ENCODE results near the gene REEP1.
A peak's percentile ranks its signal among the peaks of the same experiment; 100 is the strongest.
"Not testable (repeated sequence)": the region's sequence is repeated elsewhere in the genome, so short reads cannot be mapped to it uniquely, and the experiment has no call there.

Gene REEP1

GRCh38 chr2:86364894-86365293 lies 27.5 kb upstream of the REEP1 start:
- Histone ChIP-seq H3K9ac (ENCODE audit: low read depth, low read length) (no peak overlapping the region), H3K9me3 (ENCODE audit: control insufficient read depth, insufficient read depth, low read length) (0 out of 2 replicates have a peak, but pooled peaks cover under 1% of the 10 kb centered on the region), H3K36me3 (ENCODE audit: insufficient read depth, low read length) (no peaks in the 10 kb centered on the region), H3K4me1 (ENCODE audit: insufficient read depth, low read length) (peaks cover 8% of the 10 kb centered on the region)

DNA sequence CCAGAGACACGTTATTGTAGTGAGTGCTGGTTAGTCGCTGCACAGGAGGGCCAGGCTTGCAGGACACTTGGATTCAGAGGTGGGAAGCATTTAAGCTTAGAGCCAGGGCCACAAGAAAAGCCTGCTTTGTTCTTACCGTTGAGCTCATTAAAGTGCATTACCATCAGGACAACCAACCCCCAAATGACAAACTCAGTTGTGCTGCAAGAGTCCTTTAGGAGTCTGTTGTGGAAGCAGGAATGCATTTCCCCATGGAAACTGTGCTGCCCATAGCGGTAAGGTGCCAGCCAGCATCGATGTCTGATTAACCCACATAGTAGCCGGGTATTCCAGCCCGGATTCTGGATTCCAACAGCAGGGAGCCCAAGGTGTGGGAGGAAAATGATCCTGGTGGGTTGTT lies 23.4 kb upstream of the REEP1 start:
- H3K36me3 ChIP-seq (ENCODE audit: insufficient read depth, low read length) = no peaks in the 10 kb centered on the region
- no peak overlapping the region for H3K9ac ChIP-seq (ENCODE audit: low read depth, low read length)
- H3K4me1 ChIP-seq (ENCODE audit: insufficient read depth, low read length) = peaks cover 8% of the 10 kb centered on the region

DNA sequence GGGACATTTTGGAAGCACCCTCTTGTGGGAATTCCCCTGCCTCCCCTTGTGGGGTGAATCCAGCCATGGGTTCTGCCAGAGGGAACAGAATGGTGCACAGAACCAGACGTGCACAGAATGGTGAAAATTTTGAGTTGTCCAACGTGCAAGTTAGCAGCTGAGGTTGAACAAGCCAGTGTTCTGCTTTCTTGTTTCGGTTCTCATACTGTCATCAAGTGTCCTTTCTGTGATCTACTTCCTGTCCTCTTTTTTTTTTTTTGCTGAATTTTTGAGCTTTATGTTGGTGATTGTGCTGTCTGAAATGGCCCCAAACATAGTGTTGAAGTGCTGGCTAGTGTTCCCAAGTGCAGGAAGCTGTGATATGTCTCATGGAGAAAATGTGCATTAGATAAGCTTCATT lies 21.5 kb upstream of the REEP1 start:
- Histone ChIP-seq H3K9ac (ENCODE audit: low read depth, low read length) (no peak overlapping the region), H3K36me3 (ENCODE audit: insufficient read depth, low read length) (no peaks in the 10 kb centered on the region), H3K9me3 (ENCODE audit: control insufficient read depth, insufficient read depth, low read length) (no peaks in the 10 kb centered on the region), H3K4me1 (ENCODE audit: insufficient read depth, low read length) (peaks cover 8% of the 10 kb centered on the region)

More for the DNA sequence above, 23.4 kb upstream of the REEP1 start:
- H3K9me3 ChIP-seq (ENCODE audit: control insufficient read depth, insufficient read depth, low read length) = no peaks in the 10 kb centered on the region

DNA sequence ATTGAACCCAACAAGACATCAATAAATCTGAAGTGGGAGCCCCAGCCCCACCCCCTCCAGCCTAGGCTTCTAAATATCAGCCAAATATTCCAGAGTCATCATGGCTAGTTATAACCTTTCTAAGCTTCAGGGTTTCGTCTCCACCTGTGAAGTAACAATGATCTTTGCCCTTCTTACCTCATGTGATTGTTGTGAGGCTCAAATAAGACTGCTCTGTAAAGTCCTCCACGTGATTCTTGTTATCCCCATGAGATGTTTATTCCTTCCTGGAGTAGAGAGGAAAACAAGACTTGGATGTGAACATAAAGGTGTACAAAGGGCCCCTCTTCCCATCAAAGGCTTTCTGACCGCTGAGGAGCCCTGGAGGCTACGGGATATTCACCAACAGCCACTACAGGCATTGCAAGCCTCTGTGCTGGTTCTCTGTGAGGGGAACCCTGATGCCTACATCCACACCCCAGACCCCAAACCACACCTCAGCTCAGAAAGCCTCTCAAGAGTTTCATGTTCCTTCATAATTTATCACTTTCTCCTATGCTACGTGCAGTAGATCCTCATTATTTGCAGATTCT lies 20.1 kb upstream of the REEP1 start:
- Histone ChIP-seq H3K4me1 (ENCODE audit: insufficient read depth, low read length) (peaks cover 8% of the 10 kb centered on the region), H3K9me3 (ENCODE audit: control insufficient read depth, insufficient read depth, low read length) (no peaks in the 10 kb centered on the region), H3K36me3 (ENCODE audit: insufficient read depth, low read length) (no peaks in the 10 kb centered on the region), H3K9ac (ENCODE audit: low read depth, low read length) (no peak overlapping the region)

DNA sequence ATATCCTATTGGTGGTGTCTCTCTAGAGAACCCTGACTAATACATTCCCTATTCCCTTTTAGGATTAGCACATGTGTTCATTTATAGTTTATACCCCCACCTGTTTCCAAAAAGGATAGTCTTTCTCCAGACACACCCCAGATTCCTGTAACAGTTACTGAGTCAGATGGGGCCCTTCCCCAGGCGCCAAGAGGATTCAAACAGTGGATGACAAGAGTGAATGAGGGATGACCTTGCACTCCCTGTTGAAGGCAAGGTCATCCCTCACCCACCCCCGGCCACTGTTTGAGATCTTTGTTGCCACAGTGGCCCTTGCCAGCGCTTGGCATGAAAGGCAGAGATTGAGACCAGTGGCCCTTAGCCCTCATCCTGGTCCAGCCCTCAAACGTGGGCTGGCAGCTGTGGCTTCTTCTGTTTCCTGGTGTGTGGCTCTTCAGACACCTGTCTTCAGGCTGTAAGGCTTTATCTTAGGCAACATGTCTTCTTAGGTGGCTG lies 15.3 kb upstream of the REEP1 start:
- Histone ChIP-seq H3K9me3 (ENCODE audit: control insufficient read depth, insufficient read depth, low read length) (no peaks in the 10 kb centered on the region), H3K9ac (ENCODE audit: low read depth, low read length) (no peak overlapping the region), H3K4me1 (ENCODE audit: insufficient read depth, low read length) (no peaks in the 10 kb centered on the region; the same call in 1 of the 2 replicates), H3K36me3 (ENCODE audit: insufficient read depth, low read length) (no peaks in the 10 kb centered on the region)

GRCh38 chr2:86352137-86352726 lies 14.8 kb upstream of the REEP1 start:
- Histone ChIP-seq H3K9ac (ENCODE audit: low read depth, low read length) (no peak overlapping the region), H3K4me1 (ENCODE audit: insufficient read depth, low read length) (no peaks in the 10 kb centered on the region; the same call in 1 of the 2 replicates), H3K36me3 (ENCODE audit: insufficient read depth, low read length) (no peaks in the 10 kb centered on the region), H3K9me3 (ENCODE audit: control insufficient read depth, insufficient read depth, low read length) (no peaks in the 10 kb centered on the region)

DNA sequence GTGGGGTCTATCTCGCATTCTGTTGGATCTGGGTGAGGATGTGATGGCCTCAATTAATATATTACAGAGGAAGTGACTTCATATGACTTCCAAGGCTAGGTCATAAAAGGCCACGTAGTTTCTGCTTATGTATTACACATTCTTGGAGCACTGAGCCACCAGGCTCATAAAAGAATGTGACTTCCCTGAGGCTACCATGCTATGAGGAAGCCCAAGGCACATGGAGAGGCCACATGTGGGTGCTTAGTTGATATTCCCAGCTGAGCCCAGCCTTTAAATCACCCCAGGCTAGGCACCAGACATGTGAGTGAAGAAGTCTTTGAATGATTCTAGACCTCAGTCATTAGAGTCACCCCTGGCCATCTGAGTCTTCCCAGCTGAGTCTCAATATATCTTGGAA lies 13.3 kb upstream of the REEP1 start:
- H3K4me1 ChIP-seq (ENCODE audit: insufficient read depth, low read length) = no peaks in the 10 kb centered on the region; the same call in 1 of the 2 replicates
- H3K9ac ChIP-seq (ENCODE audit: low read depth, low read length) = no peak overlapping the region
- H3K9me3 ChIP-seq (ENCODE audit: control insufficient read depth, insufficient read depth, low read length) = no peaks in the 10 kb centered on the region
- no peaks in the 10 kb centered on the region for H3K36me3 ChIP-seq (ENCODE audit: insufficient read depth, low read length)

- Histone ChIP-seq H3K9me3 (ENCODE audit: control insufficient read depth, insufficient read depth, low read length) (no peaks in the 10 kb centered on the region), H3K4me1 (ENCODE audit: insufficient read depth, low read length) (no peaks in the 10 kb centered on the region), H3K9ac (ENCODE audit: low read depth, low read length) (no peak overlapping the region), H3K36me3 (ENCODE audit: insufficient read depth, low read length) (no peaks in the 10 kb centered on the region)
Observed at GRCh38 chr2:86347401-86347800, 10.0 kb upstream of the REEP1 start.

DNA sequence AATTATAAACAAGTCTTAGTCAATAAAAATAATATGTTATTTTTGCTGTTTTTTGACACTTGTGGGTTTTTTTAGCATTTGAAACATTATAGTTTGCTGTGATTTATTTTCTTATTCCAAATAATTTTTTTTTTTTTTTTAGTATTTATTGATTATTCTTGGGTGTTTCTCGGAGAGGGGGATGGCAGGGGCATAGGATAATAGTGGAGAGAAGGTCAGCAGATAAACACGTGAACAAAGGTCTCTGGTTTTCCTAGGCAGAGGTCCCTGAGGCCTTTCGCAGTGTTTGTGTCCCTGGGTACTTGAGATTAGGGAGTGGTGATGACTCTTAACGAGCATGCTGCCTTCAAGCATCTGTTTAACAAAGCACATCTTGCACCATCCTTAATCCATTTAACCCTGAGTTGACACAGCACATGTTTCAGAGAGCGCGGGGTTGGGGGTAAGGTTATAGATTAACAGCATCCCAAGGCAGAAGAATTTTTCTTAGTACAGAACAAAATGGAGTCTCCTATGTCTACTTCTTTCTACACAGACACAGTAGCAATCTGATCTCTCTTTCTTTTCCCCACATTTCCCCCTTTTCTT lies 8.5 kb upstream of the REEP1 start:
- H3K9me3 ChIP-seq (ENCODE audit: control insufficient read depth, insufficient read depth, low read length); H3K4me1 ChIP-seq (ENCODE audit: insufficient read depth, low read length); H3K36me3 ChIP-seq (ENCODE audit: insufficient read depth, low read length); H3K9ac ChIP-seq (ENCODE audit: low read depth, low read length): not testable (repeated sequence)

DNA sequence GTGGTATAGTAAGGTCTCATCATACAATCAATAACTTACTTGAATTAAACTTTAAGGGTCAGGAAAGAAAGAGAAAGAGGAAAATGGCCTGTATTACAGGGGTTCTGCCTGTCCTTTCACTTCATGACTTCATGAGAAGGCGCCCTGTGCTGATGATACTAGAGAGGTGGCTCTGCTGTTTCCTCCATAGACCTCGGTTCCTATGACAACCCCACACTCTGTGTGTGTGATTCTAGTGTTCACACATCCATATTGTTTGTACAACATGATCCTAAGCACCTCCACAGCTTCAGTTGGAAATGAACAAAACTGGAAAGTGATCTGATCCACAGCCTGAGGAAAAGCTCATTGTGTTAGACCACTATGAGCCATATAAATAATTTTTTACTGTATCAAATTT lies 7.0 kb upstream of the REEP1 start:
- peaks cover 3% of the 10 kb centered on the region; the same call in 1 of the 2 replicates for H3K9me3 ChIP-seq (ENCODE audit: control insufficient read depth, insufficient read depth, low read length)
- H3K9ac ChIP-seq (ENCODE audit: low read depth, low read length) = no peak overlapping the region
- no peaks in the 10 kb centered on the region for H3K36me3 ChIP-seq (ENCODE audit: insufficient read depth, low read length)
- H3K4me1 ChIP-seq (ENCODE audit: insufficient read depth, low read length) = no peaks in the 10 kb centered on the region

- Histone ChIP-seq H3K9me3 (ENCODE audit: control insufficient read depth, insufficient read depth, low read length) (peaks cover 3% of the 10 kb centered on the region; the same call in 1 of the 2 replicates), H3K4me1 (ENCODE audit: insufficient read depth, low read length) (no peaks in the 10 kb centered on the region), H3K9ac (ENCODE audit: low read depth, low read length) (no peak overlapping the region), H3K36me3 (ENCODE audit: insufficient read depth, low read length) (no peaks in the 10 kb centered on the region)
Observed at GRCh38 chr2:86342488-86342887, 5.1 kb upstream of the REEP1 start.

GRCh38 chr2:86341470-86341869 lies 4.0 kb upstream of the REEP1 start:
- Histone ChIP-seq H3K9me3 (ENCODE audit: control insufficient read depth, insufficient read depth, low read length) (peaks cover 3% of the 10 kb centered on the region; the same call in 1 of the 2 replicates), H3K9ac (ENCODE audit: low read depth, low read length) (no peak overlapping the region), H3K4me1 (ENCODE audit: insufficient read depth, low read length) (no peaks in the 10 kb centered on the region), H3K36me3 (ENCODE audit: insufficient read depth, low read length) (no peaks in the 10 kb centered on the region)

DNA sequence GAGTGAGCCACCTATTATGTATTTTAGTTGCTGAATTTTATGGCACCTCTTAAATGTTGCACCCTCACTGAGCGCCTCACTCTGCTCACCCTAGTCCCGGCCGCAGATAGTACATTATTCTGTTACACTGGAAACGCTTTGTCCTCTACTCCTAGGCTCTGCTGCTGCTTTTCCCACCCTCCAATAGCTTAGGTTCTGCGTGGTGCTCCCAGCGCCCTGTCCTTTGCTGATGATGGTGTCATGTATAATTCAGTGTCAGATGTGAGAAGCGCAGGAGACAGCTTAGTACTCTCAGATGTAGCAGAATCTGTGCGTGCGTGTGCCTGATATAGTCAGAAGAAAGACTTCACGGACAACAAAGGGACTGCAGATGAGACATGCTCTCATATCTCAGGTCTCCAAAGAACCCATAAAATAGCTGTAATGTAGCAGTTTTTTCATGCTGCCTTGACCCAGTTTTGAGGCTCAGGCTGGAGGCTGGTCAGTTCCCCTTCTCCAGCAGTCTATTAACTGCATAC lies 1.4 kb upstream of the REEP1 start:
- Histone ChIP-seq H3K4me1 (ENCODE audit: insufficient read depth, low read length) (0 out of 2 replicates have a peak, but pooled peaks cover 6% of the 10 kb centered on the region), H3K9ac (ENCODE audit: low read depth, low read length) (no peak overlapping the region), H3K36me3 (ENCODE audit: insufficient read depth, low read length) (no peaks in the 10 kb centered on the region), H3K9me3 (ENCODE audit: control insufficient read depth, insufficient read depth, low read length) (peaks cover 3% of the 10 kb centered on the region; the same call in 1 of the 2 replicates)

DNA sequence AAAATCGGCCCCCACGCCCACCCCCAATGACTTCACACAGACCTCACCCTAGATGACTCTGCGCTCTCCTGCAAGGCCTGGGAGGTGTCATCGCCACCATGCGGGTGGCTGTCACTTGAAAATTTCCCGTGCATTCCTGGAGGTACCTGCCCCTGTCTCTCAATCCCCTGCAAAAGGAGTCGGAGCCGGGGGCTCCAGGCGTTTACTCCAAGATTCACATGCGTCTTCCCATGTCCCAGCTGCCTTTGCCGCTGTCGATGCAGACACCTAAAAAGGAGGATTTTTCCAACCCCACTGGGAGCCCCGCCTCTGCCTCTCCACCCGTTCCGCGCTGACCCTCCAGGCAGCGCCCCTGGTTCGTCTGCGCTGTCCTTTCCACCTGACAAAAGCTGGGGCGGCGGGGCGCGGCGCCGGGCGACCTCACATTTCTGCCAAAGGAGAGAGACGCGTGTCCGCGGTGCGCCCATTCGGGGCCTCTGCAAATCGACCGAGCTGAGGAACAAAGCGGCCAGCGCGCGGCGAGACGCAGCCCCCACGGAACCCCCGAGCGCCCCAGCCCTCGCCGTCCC lies 667 bp downstream of the REEP1 start:
- Histone ChIP-seq H3K9ac (ENCODE audit: low read depth, low read length) (peak overlapping the region; percentile 52), H3K4me1 (ENCODE audit: insufficient read depth, low read length) (0 out of 2 replicates have a peak, but pooled peaks cover 6% of the 10 kb centered on the region), H3K9me3 (ENCODE audit: control insufficient read depth, insufficient read depth, low read length) (peaks cover 3% of the 10 kb centered on the region; the same call in 1 of the 2 replicates), H3K36me3 (ENCODE audit: insufficient read depth, low read length) (no peaks in the 10 kb centered on the region)
